ENCODE data around the gene ENOPH1. TPM values are rescaled to one million over a fixed set of nuclear protein-coding genes. Genes with fewer than 3 reads are reported as not detected.

ENOPH1 gene
- total RNA-seq, 1 experiment from 2014 or later, result 36.0 TPM

GRCh38 chr4:82496349-82496748, 66.0 kb downstream of the ENOPH1 start:
- no peaks in the 10 kb centered on the region for H3K27me3 Mint-ChIP-seq (ENCODE audit: insufficient read depth, unreplicated experiment)
- no peak for DNase-seq (ENCODE audit: unreplicated experiment)
- ChIA-PET CTCF (interaction anchor here (0.5 kb wide), 1 partner anchor 306 kb away, joined by 3 read pairs; no protein-coding TSS in a partner anchor), POLR2A (no interaction called here)
- BruUV-seq (replicated peaks), result no TSS peak
- no peaks in the 10 kb centered on the region for H3K36me3 Mint-ChIP-seq (ENCODE audit: insufficient read depth, unreplicated experiment)
- no peak overlapping the region for H3K4me3 Mint-ChIP-seq (ENCODE audit: unreplicated experiment)
- intact Hi-C loops (cut with micrococcal nuclease), result no loop called here
- no peak overlapping the region for H3K27ac Mint-ChIP-seq (ENCODE audit: low read depth, unreplicated experiment)
- no peaks in the 10 kb centered on the region for H3K9me3 Mint-ChIP-seq (ENCODE audit: unreplicated experiment)
- H3K4me1 Mint-ChIP-seq (ENCODE audit: insufficient read depth, unreplicated experiment), result no peaks in the 10 kb centered on the region
- TF ChIP-seq CTCF (IDR thresholded peaks at IDR 0.05; ENCODE audit: unreplicated experiment), result no peak

GRCh38 chr4:82499738-82500434, 69.5 kb downstream of the ENOPH1 start:
- no peaks in the 10 kb centered on the region for H3K36me3 Mint-ChIP-seq (ENCODE audit: insufficient read depth, unreplicated experiment)

GRCh38 chr4:82500435-82501153, 70.2 kb downstream of the ENOPH1 start:
- no peaks in the 10 kb centered on the region for H3K9me3 Mint-ChIP-seq (ENCODE audit: unreplicated experiment)
- CTCF ChIA-PET, result interaction anchor here (0.6 to 0.7 kb wide), 2 partner anchors 254 to 367 kb away, joined by 3 read pairs; no protein-coding TSS in a partner anchor
- H3K4me3 Mint-ChIP-seq (ENCODE audit: unreplicated experiment), result no peak overlapping the region
- no peaks in the 10 kb centered on the region for H3K4me1 Mint-ChIP-seq (ENCODE audit: insufficient read depth, unreplicated experiment)
- intact Hi-C loops (cut with micrococcal nuclease), result no loop called here
- H3K36me3 Mint-ChIP-seq (ENCODE audit: insufficient read depth, unreplicated experiment), result no peaks in the 10 kb centered on the region
- no TSS peak for BruUV-seq (replicated peaks)
- H3K27ac Mint-ChIP-seq (ENCODE audit: low read depth, unreplicated experiment), result no peak overlapping the region
- TF ChIP-seq CTCF (IDR thresholded peaks at IDR 0.05; ENCODE audit: unreplicated experiment), result no peak
- no peak for DNase-seq (ENCODE audit: unreplicated experiment)
- POLR2A ChIA-PET, result no interaction called here
- H3K27me3 Mint-ChIP-seq (ENCODE audit: insufficient read depth, unreplicated experiment), result no peaks in the 10 kb centered on the region

More at GRCh38 chr4:82499738-82500434, 69.5 kb downstream of the ENOPH1 start:
- no peak for DNase-seq (ENCODE audit: unreplicated experiment)
- Mint-ChIP-seq H3K9me3 (ENCODE audit: unreplicated experiment) (no peaks in the 10 kb centered on the region), H3K27me3 (ENCODE audit: insufficient read depth, unreplicated experiment) (no peaks in the 10 kb centered on the region), H3K4me1 (ENCODE audit: insufficient read depth, unreplicated experiment) (no peaks in the 10 kb centered on the region), H3K27ac (ENCODE audit: low read depth, unreplicated experiment) (no peak overlapping the region), H3K4me3 (ENCODE audit: unreplicated experiment) (no peak overlapping the region)
- ChIA-PET CTCF (interaction anchor here (0.7 kb wide), 1 partner anchor 254 kb away, joined by 3 read pairs; no protein-coding TSS in a partner anchor), POLR2A (no interaction called here)
- intact Hi-C loops (cut with micrococcal nuclease), result no loop called here
- BruUV-seq (replicated peaks), result no TSS peak
- no peak for TF ChIP-seq CTCF (IDR thresholded peaks at IDR 0.05; ENCODE audit: unreplicated experiment)

GRCh38 chr4:82501154-82501442, 70.7 kb downstream of the ENOPH1 start:
- intact Hi-C loops (cut with micrococcal nuclease), result no loop called here
- BruUV-seq (replicated peaks), result no TSS peak
- ChIA-PET POLR2A (no interaction called here), CTCF (interaction anchor here (0.6 kb wide), 1 partner anchor 366 kb away, joined by 3 read pairs; no protein-coding TSS in a partner anchor)
- TF ChIP-seq CTCF (IDR thresholded peaks at IDR 0.05; ENCODE audit: unreplicated experiment), result no peak
- no peaks in the 10 kb centered on the region for H3K9me3 Mint-ChIP-seq (ENCODE audit: unreplicated experiment)
- no peaks in the 10 kb centered on the region for H3K36me3 Mint-ChIP-seq (ENCODE audit: insufficient read depth, unreplicated experiment)
- no peak for DNase-seq (ENCODE audit: unreplicated experiment)
- H3K27me3 Mint-ChIP-seq (ENCODE audit: insufficient read depth, unreplicated experiment), result no peaks in the 10 kb centered on the region
- H3K4me1 Mint-ChIP-seq (ENCODE audit: insufficient read depth, unreplicated experiment), result no peaks in the 10 kb centered on the region
- no peak overlapping the region for H3K4me3 Mint-ChIP-seq (ENCODE audit: unreplicated experiment)
- no peak overlapping the region for H3K27ac Mint-ChIP-seq (ENCODE audit: low read depth, unreplicated experiment)

All from MCF 10A (cell line).